MM.1S (cell line): Measurements from ENCODE around the gene TERT.

Experiments used
- DNase-seq: peaks from one replicate; pipeline ENCODE4 v3.0.0-alpha.2; 2015
- H2AFZ ChIP-seq: fragments of 300-600 bp; sonication (generic); 2 replicates; pipeline ENCODE4 v1.6.0; 2016; ENCODE audit warnings: antibody characterized with exemption, low read length
- H3F3A ChIP-seq: fragments of 300-600 bp; sonication (generic); 2 replicates; pipeline ENCODE4 v1.6.1; 2016; ENCODE audit warnings: mild to moderate bottlenecking, antibody characterized with exemption, low read length, moderate library complexity, mixed read lengths; ENCODE audit not compliant: insufficient read depth
- H3K27ac ChIP-seq: fragments of 300-600 bp; sonication (generic); 2 replicates; pipeline ENCODE4 v1.5.1; 2016; ENCODE audit warnings: mild to moderate bottlenecking, low read length
- H3K27me3 ChIP-seq: fragments of 300-600 bp; sonication (generic); replicated peaks from 2 replicates; pipeline ENCODE4 v1.6.0; 2016; ENCODE audit warnings: low read length; ENCODE audit not compliant: insufficient read depth
- H3K36me3 ChIP-seq: fragments of 300-600 bp; sonication (generic); replicated peaks from 2 replicates; pipeline ENCODE4 v1.6.1; 2016; ENCODE audit warnings: mild to moderate bottlenecking, low read length, mixed read lengths; ENCODE audit not compliant: insufficient read depth
- H3K4me1 ChIP-seq: fragments of 300-600 bp; sonication (generic); 2 replicates; pipeline ENCODE4 v1.6.1; 2016; ENCODE audit warnings: low read length, mixed read lengths
- H3K4me2 ChIP-seq: fragments of 300-600 bp; sonication (generic); 2 replicates; pipeline ENCODE4 v1.6.0; 2016; ENCODE audit warnings: low read depth, low read length
- H3K4me3 ChIP-seq: fragments of 300-600 bp; sonication (generic); 2 replicates; pipeline ENCODE4 v1.5.1; 2016; ENCODE audit warnings: low read length, mixed read lengths
- H3K79me2 ChIP-seq: fragments of 300-600 bp; sonication (generic); 2 replicates; pipeline ENCODE4 v1.6.1; 2016; ENCODE audit warnings: mixed run types, low read length, mixed read lengths
- H3K9ac ChIP-seq: fragments of 300-600 bp; sonication (generic); 2 replicates; pipeline ENCODE4 v1.6.1; 2016; ENCODE audit warnings: low read length, mixed read lengths
- H3K9me2 ChIP-seq: fragments of 300-600 bp; sonication (generic); replicated peaks from 2 replicates; pipeline ENCODE4 v1.6.1; 2016; ENCODE audit warnings: mild to moderate bottlenecking, low read length, mixed read lengths; ENCODE audit not compliant: insufficient read depth
- H3K9me3 ChIP-seq: fragments of 300-600 bp; sonication (generic); replicated peaks from 2 replicates; pipeline ENCODE4 v1.6.1; 2016; ENCODE audit warnings: mild to moderate bottlenecking, low read length, mixed read lengths; ENCODE audit not compliant: insufficient read depth
- H4K20me1 ChIP-seq: fragments of 300-600 bp; sonication (generic); 2 replicates; pipeline ENCODE4 v1.6.1; 2016; ENCODE audit warnings: mild to moderate bottlenecking, low read length, moderate library complexity, mixed read lengths; ENCODE audit not compliant: insufficient read depth
- EZH2 ChIP-seq: fragments of 300-600 bp; sonication (generic); optimal IDR thresholded peaks from 2 replicates; pipeline ENCODE3; 2017; ENCODE audit warnings: low read depth, mild to moderate bottlenecking, antibody characterized with exemption, low read length, mixed read lengths
- EZH2phosphoT487 ChIP-seq: fragments of 300-600 bp; sonication (generic); IDR thresholded peaks from 2 replicates; pipeline ENCODE4 v1.6.1; 2018; ENCODE audit warnings: antibody characterized with exemption, low read length
- TF ChIP-seq, protein P1 (sequence below): fragments of 300-600 bp; sonication (generic); IDR thresholded peaks from 2 replicates; pipeline ENCODE4 v1.5.1; 2016; ENCODE audit warnings: antibody characterized with exemption, low read length, mixed read lengths

TERT gene

DNA sequence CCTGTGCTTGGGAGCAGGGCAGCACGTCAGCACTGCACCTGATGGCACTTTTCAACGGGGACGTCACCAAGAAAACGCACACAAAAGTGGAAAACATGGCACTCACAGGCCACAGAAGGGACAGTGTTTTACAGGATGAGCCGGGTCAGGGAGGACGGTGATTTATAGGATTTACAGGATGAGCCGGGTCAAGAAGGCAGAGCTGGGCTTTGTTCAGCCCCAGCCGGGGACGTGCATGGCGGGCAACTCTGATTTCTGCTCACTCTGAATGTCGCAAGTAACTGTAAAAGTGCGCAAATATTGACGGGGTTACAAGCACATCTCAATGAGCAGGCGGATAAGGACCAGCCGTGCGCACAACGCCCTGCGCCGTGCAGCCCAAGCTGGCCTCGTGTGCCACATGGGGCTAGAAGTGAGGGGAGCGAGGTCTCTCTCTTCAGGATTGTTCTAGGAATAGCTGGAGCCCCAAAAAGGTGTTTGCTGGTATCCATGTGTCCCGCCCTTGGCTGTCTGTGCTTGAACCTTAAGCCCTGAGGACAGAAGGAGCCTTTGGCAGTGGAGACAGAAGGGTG, 53.3 kb downstream of the TERT start:
- DNase-seq = no peak
- H3K36me3 ChIP-seq = no peaks in the 10 kb centered on the region
- H2AFZ ChIP-seq = no peak overlapping the region
- no peaks in the 10 kb centered on the region for H4K20me1 ChIP-seq
- H3K9me2 ChIP-seq = no peaks in the 10 kb centered on the region
- no peak overlapping the region for H3K27ac ChIP-seq
- H3K4me1 ChIP-seq = no peaks in the 10 kb centered on the region
- H3K4me2 ChIP-seq = no peak overlapping the region
- peaks cover 19% of the 10 kb centered on the region; the same call in 1 of the 2 replicates for H3K27me3 ChIP-seq
- H3K9ac ChIP-seq = no peak overlapping the region
- no peak overlapping the region for H3K4me3 ChIP-seq
- TF ChIP-seq EZH2phosphoT487 = no peak
- no peak for TF ChIP-seq EZH2
- H3K79me2 ChIP-seq = no peaks in the 10 kb centered on the region
- no peaks in the 10 kb centered on the region for H3K9me3 ChIP-seq
- no peaks in the 10 kb centered on the region for H3F3A ChIP-seq

DNA sequence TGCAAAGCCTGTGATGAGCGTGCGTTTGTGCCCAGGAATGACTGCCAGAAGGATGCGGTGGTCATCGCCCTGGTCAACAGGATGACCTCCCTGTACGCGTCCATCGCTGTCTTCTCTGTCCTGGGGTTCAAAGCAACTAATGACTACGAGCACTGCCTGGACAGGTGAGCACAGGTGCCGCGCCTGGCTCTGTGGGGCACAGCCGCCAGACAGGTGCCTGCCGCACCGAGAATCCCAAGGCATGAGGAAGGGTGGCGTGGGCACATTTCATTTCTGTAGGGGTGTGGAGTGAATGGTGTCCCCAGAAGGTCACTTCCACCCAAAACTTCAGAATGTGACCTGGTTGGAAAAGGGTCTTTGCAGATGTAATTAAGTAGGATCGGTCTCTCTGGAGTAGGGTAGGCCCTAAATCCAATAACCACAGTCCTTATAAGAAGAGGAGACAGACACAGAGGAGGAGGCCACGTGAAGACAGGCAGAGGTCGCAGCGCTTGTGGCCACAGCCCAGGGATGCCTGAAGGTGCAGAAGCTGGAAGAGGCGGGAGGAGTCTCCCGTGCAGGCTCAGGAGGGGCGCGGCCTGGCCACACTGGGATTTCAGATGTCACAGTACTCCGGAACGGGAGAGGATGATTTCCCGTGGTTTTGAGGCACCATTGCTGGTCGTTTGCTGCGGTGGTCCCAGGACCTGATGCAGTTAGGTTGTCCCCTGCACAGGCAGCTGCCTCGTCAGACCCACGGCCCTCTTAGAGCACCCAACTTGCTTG, 54.2 kb downstream of the TERT start:
- Histone ChIP-seq H3K4me3 (no peak overlapping the region), H3F3A (no peaks in the 10 kb centered on the region), H3K4me1 (no peaks in the 10 kb centered on the region), H4K20me1 (no peaks in the 10 kb centered on the region), H2AFZ (no peak overlapping the region), H3K36me3 (no peaks in the 10 kb centered on the region), H3K4me2 (no peak overlapping the region), H3K9me2 (no peaks in the 10 kb centered on the region), H3K27ac (no peak overlapping the region), H3K9ac (no peak overlapping the region), H3K9me3 (no peaks in the 10 kb centered on the region), H3K79me2 (no peaks in the 10 kb centered on the region), H3K27me3 (0 out of 2 replicates have a peak, but pooled peaks cover 12% of the 10 kb centered on the region)
- no peak for DNase-seq
- TF ChIP-seq, protein P1, sequence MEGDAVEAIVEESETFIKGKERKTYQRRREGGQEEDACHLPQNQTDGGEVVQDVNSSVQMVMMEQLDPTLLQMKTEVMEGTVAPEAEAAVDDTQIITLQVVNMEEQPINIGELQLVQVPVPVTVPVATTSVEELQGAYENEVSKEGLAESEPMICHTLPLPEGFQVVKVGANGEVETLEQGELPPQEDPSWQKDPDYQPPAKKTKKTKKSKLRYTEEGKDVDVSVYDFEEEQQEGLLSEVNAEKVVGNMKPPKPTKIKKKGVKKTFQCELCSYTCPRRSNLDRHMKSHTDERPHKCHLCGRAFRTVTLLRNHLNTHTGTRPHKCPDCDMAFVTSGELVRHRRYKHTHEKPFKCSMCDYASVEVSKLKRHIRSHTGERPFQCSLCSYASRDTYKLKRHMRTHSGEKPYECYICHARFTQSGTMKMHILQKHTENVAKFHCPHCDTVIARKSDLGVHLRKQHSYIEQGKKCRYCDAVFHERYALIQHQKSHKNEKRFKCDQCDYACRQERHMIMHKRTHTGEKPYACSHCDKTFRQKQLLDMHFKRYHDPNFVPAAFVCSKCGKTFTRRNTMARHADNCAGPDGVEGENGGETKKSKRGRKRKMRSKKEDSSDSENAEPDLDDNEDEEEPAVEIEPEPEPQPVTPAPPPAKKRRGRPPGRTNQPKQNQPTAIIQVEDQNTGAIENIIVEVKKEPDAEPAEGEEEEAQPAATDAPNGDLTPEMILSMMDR = no peak
- no peak for TF ChIP-seq EZH2
- no peak for TF ChIP-seq EZH2phosphoT487

DNA sequence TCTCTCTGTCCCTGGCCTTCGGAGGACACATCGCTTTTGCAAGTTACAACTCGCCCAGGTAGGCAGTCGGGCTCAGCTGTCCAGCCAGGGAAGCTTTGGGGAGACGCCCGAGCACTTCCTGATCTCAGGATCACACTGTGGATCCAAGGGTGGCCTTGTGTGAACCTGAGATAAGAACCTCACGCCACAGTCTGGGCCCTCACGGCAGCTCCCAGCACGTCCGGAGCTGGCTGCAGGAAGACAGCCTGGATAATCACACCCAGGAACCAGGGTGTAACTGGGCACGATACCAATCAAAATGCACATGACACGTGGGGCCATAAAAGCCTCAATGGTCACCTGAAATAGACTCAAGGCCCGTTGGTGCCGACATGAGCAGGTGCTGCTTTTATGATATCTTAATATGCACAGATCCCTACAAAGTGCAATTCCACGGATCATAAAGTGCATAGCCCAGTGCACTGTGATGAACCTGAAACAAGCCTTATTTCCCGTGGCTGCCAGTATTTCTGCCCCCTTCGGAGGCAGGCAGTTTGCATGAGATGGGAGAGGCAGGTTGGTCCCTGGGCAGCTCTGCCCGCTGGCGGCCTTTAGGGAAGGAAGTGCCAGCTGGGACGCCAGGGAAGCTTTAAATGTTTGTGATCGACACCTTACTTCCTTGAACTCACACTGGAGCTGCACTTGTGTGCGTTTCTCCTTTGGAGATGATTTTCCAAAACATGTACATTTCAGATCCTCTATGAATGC, 55.2 kb downstream of the TERT start:
- H3K79me2 ChIP-seq = no peaks in the 10 kb centered on the region
- H2AFZ ChIP-seq = no peak overlapping the region
- H3K9me3 ChIP-seq = no peaks in the 10 kb centered on the region
- no peaks in the 10 kb centered on the region for H3K9me2 ChIP-seq
- H3K4me2 ChIP-seq = no peak overlapping the region
- no peak for DNase-seq
- no peaks in the 10 kb centered on the region for H4K20me1 ChIP-seq
- H3K36me3 ChIP-seq = no peaks in the 10 kb centered on the region
- H3K27me3 ChIP-seq = 0 out of 2 replicates have a peak, but pooled peaks cover 2% of the 10 kb centered on the region
- H3K27ac ChIP-seq = no peak overlapping the region
- no peak overlapping the region for H3K9ac ChIP-seq
- no peaks in the 10 kb centered on the region for H3F3A ChIP-seq
- no peak overlapping the region for H3K4me3 ChIP-seq
- no peaks in the 10 kb centered on the region for H3K4me1 ChIP-seq
- TF ChIP-seq, protein P1 = no peak
- TF ChIP-seq EZH2phosphoT487 (no peak), EZH2 (no peak)
